RWPE2 (cell line): ENCODE measurements around the gene ZNF141.

Experiments
- ATAC-seq: fragments of 200-7000 bp; cut with Tn5 transposase; 3 replicates; pipeline ENCODE4 v1.9.1; 2021; ENCODE audit warnings: low read depth
- DNase-seq: peaks from one replicate; pipeline ENCODE4 v3.0.0-alpha.2; 2020; ENCODE audit warnings: low spot score
- H3K27ac ChIP-seq: fragments of 450-650 bp; 2 replicates; pipeline ENCODE4 v1.5.1; 2017; ENCODE audit warnings: mild to moderate bottlenecking; ENCODE audit not compliant: poor library complexity, severe bottlenecking
- H3K27me3 ChIP-seq: fragments of 250-450 bp; sonication (Bioruptor Pico); 2 replicates; pipeline ENCODE4 v1.5.1; 2021; ENCODE audit warnings: mild to moderate bottlenecking, moderate library complexity; ENCODE audit not compliant: insufficient read depth, poor library complexity, severe bottlenecking
- H3K36me3 ChIP-seq: fragments of 250-450 bp; sonication (Bioruptor Pico); 2 replicates; pipeline ENCODE4 v1.5.1; 2020; ENCODE audit warnings: low read depth, mild to moderate bottlenecking, moderate library complexity
- H3K4me1 ChIP-seq: fragments of 250-450 bp; sonication (Bioruptor Pico); 2 replicates; pipeline ENCODE4 v1.5.1; 2021; ENCODE audit warnings: mild to moderate bottlenecking, moderate library complexity; ENCODE audit not compliant: insufficient read depth, poor library complexity, severe bottlenecking
- H3K4me3 ChIP-seq: fragments of 250-450 bp; sonication (Bioruptor Pico); 2 replicates; pipeline ENCODE4 v1.5.1; 2021; ENCODE audit warnings: mild to moderate bottlenecking, moderate library complexity; ENCODE audit not compliant: severe bottlenecking
- H3K9me3 ChIP-seq: fragments of 250-450 bp; sonication (Bioruptor Pico); 2 replicates; pipeline ENCODE4 v1.5.1; 2021; ENCODE audit warnings: mild to moderate bottlenecking, moderate library complexity; ENCODE audit not compliant: severe bottlenecking
- TF ChIP-seq, protein P1 (sequence below): fragments of 450-650 bp; IDR thresholded peaks from one replicate; pipeline ENCODE4 v1.5.1; 2017; ENCODE audit warnings: mild to moderate bottlenecking, moderate library complexity; ENCODE audit not compliant: poor library complexity, severe bottlenecking

ZNF141 gene

DNA sequence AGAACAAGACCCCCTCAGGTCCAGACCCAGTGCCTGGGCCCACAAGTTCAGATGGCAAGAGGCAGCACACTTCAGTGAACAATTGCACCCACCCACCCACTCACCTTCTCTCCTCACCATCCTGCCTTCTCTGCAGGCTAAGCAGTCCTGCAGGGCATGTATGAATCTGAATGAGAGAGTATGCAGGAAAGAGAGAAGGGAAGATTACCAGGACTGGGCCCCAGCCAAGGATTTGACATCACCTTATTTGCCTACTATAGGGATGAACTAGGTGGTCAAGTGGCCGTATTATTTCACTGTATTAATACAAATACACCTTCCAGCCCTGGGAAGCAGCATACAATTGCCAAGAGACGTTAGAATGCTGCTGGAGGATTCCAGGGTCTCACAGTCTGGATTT, 2.1 kb upstream of the ZNF141 start:
- no peak for DNase-seq
- Histone ChIP-seq H3K4me3 (no peak overlapping the region), H3K4me1 (no peaks in the 10 kb centered on the region), H3K36me3 (peaks cover 17% of the 10 kb centered on the region), H3K27ac (no peak overlapping the region), H3K27me3 (no peaks in the 10 kb centered on the region), H3K9me3 (peaks cover 9% of the 10 kb centered on the region)
- no peak for ATAC-seq
- TF ChIP-seq, protein P1, sequence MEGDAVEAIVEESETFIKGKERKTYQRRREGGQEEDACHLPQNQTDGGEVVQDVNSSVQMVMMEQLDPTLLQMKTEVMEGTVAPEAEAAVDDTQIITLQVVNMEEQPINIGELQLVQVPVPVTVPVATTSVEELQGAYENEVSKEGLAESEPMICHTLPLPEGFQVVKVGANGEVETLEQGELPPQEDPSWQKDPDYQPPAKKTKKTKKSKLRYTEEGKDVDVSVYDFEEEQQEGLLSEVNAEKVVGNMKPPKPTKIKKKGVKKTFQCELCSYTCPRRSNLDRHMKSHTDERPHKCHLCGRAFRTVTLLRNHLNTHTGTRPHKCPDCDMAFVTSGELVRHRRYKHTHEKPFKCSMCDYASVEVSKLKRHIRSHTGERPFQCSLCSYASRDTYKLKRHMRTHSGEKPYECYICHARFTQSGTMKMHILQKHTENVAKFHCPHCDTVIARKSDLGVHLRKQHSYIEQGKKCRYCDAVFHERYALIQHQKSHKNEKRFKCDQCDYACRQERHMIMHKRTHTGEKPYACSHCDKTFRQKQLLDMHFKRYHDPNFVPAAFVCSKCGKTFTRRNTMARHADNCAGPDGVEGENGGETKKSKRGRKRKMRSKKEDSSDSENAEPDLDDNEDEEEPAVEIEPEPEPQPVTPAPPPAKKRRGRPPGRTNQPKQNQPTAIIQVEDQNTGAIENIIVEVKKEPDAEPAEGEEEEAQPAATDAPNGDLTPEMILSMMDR = no peak

DNA sequence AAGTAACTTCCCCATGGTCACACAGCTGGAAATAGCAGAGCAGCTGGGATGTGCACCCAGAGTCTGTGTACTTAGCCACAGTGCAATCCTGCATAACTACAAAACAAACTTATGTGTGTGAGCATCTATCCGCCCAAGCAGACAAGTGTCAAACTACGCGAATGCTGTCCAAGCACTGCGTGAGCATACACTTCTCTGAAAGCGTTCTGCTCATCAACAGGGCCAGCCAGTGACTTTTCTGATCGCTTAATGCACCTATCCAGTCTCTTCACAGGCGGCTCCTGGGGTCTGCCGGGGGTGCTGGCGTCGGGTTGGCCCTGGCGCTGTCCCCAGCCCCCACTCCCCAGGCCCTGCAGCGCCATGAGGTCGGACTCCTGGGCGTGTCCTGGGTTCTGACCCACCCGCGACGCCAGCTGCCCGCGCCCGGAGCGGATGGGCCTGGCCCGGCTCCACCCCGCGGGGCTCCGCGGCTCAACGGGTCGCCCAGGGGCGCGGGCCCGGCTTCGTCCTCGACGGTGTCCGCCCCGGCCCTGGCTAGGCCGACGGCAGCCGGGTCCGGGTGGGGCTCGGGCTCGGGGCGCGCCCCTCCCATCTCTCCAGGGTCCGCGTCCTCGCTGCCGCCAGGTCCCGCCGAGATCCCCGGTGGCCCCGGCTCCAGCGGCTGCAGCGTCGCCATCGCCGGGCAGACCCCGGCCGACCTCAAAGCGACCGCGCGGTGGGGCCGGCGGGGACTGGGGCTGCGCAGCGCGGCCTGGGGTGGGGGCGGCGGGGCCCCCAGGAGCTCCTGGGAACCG, 1.3 kb upstream of the ZNF141 start:
- Histone ChIP-seq H3K4me3 (peak overlapping the region; percentile 89), H3K27ac (peak overlapping the region; percentile 55), H3K36me3 (peaks cover 25% of the 10 kb centered on the region), H3K4me1 (no peaks in the 10 kb centered on the region), H3K27me3 (no peaks in the 10 kb centered on the region), H3K9me3 (peaks cover 15% of the 10 kb centered on the region)
- TF ChIP-seq, protein P1 = no peak
- no peak for DNase-seq
- ATAC-seq = no peak

DNA sequence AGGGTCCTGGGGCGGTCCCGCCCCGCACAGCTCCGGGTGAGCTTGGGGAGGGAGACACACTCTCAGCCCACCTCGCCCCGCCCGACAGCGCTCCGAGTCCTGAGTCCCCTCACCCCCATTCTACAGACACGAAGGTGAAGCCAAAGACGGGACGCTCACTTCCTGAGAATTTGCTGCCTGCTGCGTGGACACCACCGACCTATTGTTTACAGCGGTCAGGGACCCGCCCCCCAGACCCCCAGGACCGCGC, 796 bp upstream of the ZNF141 start:
- no peak for DNase-seq
- peak overlapping the region; percentile 55 for H3K27ac ChIP-seq
- peaks cover 30% of the 10 kb centered on the region for H3K36me3 ChIP-seq
- TF ChIP-seq, protein P1 = no peak
- H3K4me3 ChIP-seq = peak overlapping the region; percentile 89
- H3K9me3 ChIP-seq = peaks cover 20% of the 10 kb centered on the region
- ATAC-seq = no peak
- H3K27me3 ChIP-seq = no peaks in the 10 kb centered on the region
- H3K4me1 ChIP-seq = no peaks in the 10 kb centered on the region

DNA sequence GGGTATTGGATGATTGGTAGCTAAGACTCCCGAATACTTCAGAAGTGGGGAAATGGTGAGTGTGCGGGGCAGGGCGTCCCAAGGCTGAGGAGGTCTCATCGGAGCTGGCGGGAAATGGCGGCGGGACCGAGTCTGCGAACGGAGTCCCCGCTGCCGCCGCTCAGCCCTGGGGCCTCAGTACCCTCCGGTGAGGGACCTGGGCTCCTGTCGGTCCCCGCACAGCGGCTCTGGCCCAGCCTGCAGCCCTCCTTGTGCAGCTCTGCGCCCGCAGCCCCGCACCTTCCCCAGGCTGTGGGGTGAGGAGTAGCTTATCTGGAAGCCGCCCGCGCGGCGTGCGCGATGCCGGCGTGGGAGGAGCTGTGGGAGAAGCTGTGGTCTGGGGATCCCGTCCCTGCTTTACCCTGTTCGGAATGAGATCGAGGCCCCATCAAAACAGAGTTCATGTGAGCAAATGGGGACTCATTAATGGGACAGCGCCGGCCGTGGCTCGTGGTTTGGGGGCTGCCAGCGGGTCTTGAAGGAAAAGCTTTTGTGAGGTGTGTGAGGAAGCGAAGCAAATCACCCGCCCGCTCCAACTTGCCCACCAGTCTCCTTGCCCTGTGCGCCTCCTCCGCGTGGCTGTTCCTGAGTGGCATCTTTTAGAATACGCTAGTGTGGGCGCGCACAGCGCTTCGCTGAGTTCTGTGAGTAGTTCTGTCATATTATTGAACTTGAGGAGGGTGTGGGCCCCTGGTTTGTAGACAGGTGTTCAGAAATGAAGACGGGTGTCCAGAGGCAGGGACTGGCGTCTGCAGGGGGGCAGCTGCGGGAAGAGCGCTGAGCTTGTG, 531 bp downstream of the ZNF141 start:
- Histone ChIP-seq H3K9me3 (peaks cover 20% of the 10 kb centered on the region), H3K4me1 (no peaks in the 10 kb centered on the region), H3K36me3 (peaks cover 44% of the 10 kb centered on the region), H3K4me3 (peak overlapping the region; percentile 89), H3K27me3 (no peaks in the 10 kb centered on the region), H3K27ac (peak overlapping the region; percentile 55)
- TF ChIP-seq, protein P1 = no peak
- DNase-seq (peak; percentile 65), ATAC-seq (peak; percentile 55)

DNA sequence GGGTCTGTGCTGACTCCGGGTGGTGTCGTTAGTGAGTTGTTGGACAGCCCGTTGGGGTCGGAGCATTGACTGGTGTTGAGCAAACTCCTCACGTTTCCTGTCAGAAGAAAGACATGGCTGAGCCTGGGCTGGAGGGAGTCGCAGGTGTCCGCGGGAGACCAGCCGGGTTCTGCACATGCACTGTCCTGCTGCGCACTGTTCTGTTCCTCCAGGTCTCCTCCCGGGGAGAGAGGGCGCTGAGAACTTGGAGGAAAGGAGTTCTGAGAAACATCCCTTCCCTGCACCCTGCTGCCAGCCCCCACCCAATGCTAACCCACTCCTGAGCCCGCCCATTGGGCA, 1.1 kb downstream of the ZNF141 start:
- H3K36me3 ChIP-seq = peaks cover 48% of the 10 kb centered on the region
- H3K4me3 ChIP-seq = peak overlapping the region; percentile 89
- ATAC-seq = no peak
- no peaks in the 10 kb centered on the region for H3K27me3 ChIP-seq
- TF ChIP-seq, protein P1 = no peak
- H3K4me1 ChIP-seq = no peaks in the 10 kb centered on the region
- H3K27ac ChIP-seq = peak overlapping the region; percentile 55
- DNase-seq = no peak
- H3K9me3 ChIP-seq = peaks cover 20% of the 10 kb centered on the region
